ENCODE results near the gene EXT2.

EXT2 gene

GRCh38 chr11:44279483-44279882, 184.0 kb downstream of the EXT2 start:
- Histone ChIP-seq H3K27me3 (ENCODE audit: control insufficient read depth, low read length) (no peaks in the 10 kb centered on the region), H3F3A (ENCODE audit: control insufficient read depth, insufficient read depth) (no peaks in the 10 kb centered on the region), H3K9me2 (replicated peaks; ENCODE audit: control insufficient read depth, low read length) (no peaks in the 10 kb centered on the region), H4K20me1 (ENCODE audit: control insufficient read depth, insufficient read depth, low read depth, low read length) (no peaks in the 10 kb centered on the region), H3K79me2 (ENCODE audit: control insufficient read depth, low read length) (no peaks in the 10 kb centered on the region), H3K4me1 (ENCODE audit: control insufficient read depth, low read length) (no peaks in the 10 kb centered on the region), H3K27ac (ENCODE audit: low read depth, low read length) (no peak overlapping the region), H3K9me3 (ENCODE audit: control insufficient read depth, insufficient read depth, low read length) (no peaks in the 10 kb centered on the region), H3K36me3 (ENCODE audit: control insufficient read depth, low read length) (no peaks in the 10 kb centered on the region), H3K4me3 (ENCODE audit: low read length) (no peak overlapping the region), H3K4me2 (ENCODE audit: low read length) (no peak overlapping the region)
- TF ChIP-seq EZH2phosphoT487 (IDR thresholded peaks at IDR 0.05; ENCODE audit: borderline replicate concordance, low read length) (no peak), CTCF (IDR thresholded peaks at IDR 0.05; ENCODE audit: low read depth, low read length, poor library complexity, severe bottlenecking) (no peak)

- TF ChIP-seq CTCF (IDR thresholded peaks at IDR 0.05; ENCODE audit: low read depth, low read length, poor library complexity, severe bottlenecking) (no peak), EZH2phosphoT487 (IDR thresholded peaks at IDR 0.05; ENCODE audit: borderline replicate concordance, low read length) (no peak)
- Histone ChIP-seq H4K20me1 (ENCODE audit: control insufficient read depth, insufficient read depth, low read depth, low read length) (no peaks in the 10 kb centered on the region), H3K27ac (ENCODE audit: low read depth, low read length) (no peak overlapping the region), H3K9me2 (replicated peaks; ENCODE audit: control insufficient read depth, low read length) (no peaks in the 10 kb centered on the region), H3K4me3 (ENCODE audit: low read length) (no peak overlapping the region), H3K4me2 (ENCODE audit: low read length) (no peak overlapping the region), H3K36me3 (ENCODE audit: control insufficient read depth, low read length) (no peaks in the 10 kb centered on the region), H3K27me3 (ENCODE audit: control insufficient read depth, low read length) (no peaks in the 10 kb centered on the region), H3F3A (ENCODE audit: control insufficient read depth, insufficient read depth) (no peaks in the 10 kb centered on the region), H3K79me2 (ENCODE audit: control insufficient read depth, low read length) (no peaks in the 10 kb centered on the region), H3K4me1 (ENCODE audit: control insufficient read depth, low read length) (no peaks in the 10 kb centered on the region), H3K9me3 (ENCODE audit: control insufficient read depth, insufficient read depth, low read length) (no peaks in the 10 kb centered on the region)
Measured at GRCh38 chr11:44280257-44280656, 184.8 kb downstream of the EXT2 start.

GRCh38 chr11:44281151-44281550, 185.7 kb downstream of the EXT2 start:
- H3K9me2 ChIP-seq (replicated peaks; ENCODE audit: control insufficient read depth, low read length), result no peaks in the 10 kb centered on the region
- no peaks in the 10 kb centered on the region for H3F3A ChIP-seq (ENCODE audit: control insufficient read depth, insufficient read depth)
- no peaks in the 10 kb centered on the region for H3K27me3 ChIP-seq (ENCODE audit: control insufficient read depth, low read length)
- no peak overlapping the region for H3K4me2 ChIP-seq (ENCODE audit: low read length)
- TF ChIP-seq CTCF (IDR thresholded peaks at IDR 0.05; ENCODE audit: low read depth, low read length, poor library complexity, severe bottlenecking), result no peak
- TF ChIP-seq EZH2phosphoT487 (IDR thresholded peaks at IDR 0.05; ENCODE audit: borderline replicate concordance, low read length), result no peak
- H3K4me3 ChIP-seq (ENCODE audit: low read length), result no peak overlapping the region
- H3K4me1 ChIP-seq (ENCODE audit: control insufficient read depth, low read length), result no peaks in the 10 kb centered on the region
- H3K27ac ChIP-seq (ENCODE audit: low read depth, low read length), result no peak overlapping the region
- no peaks in the 10 kb centered on the region for H4K20me1 ChIP-seq (ENCODE audit: control insufficient read depth, insufficient read depth, low read depth, low read length)
- no peaks in the 10 kb centered on the region for H3K36me3 ChIP-seq (ENCODE audit: control insufficient read depth, low read length)
- H3K79me2 ChIP-seq (ENCODE audit: control insufficient read depth, low read length), result no peaks in the 10 kb centered on the region
- no peaks in the 10 kb centered on the region for H3K9me3 ChIP-seq (ENCODE audit: control insufficient read depth, insufficient read depth, low read length)

DNA sequence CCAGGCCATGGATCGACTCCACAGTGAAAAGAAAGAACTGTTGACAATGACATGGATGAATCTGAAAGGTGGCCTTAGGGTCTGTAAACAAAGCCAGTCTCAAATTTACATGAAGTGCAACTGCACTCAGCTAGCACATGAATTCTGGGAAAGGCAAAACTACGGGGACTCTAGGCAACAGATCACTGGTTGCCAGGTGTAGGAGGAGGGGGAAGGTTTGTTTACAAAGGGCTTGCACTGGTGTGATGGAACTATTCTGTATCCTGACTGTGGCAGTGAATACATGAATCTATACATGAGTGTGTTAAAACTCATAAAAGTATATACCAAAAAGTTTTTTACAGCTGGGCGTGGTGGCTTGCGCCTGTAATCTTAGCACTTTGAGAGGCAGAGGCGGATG, 187.1 kb downstream of the EXT2 start:
- no peak for TF ChIP-seq EZH2phosphoT487 (IDR thresholded peaks at IDR 0.05; ENCODE audit: borderline replicate concordance, low read length)
- TF ChIP-seq CTCF (IDR thresholded peaks at IDR 0.05; ENCODE audit: low read depth, low read length, poor library complexity, severe bottlenecking), result no peak
- no peaks in the 10 kb centered on the region for H3K9me2 ChIP-seq (replicated peaks; ENCODE audit: control insufficient read depth, low read length)
- no peaks in the 10 kb centered on the region for H3K36me3 ChIP-seq (ENCODE audit: control insufficient read depth, low read length)
- no peak overlapping the region for H3K4me2 ChIP-seq (ENCODE audit: low read length)
- H3K4me3 ChIP-seq (ENCODE audit: low read length), result no peak overlapping the region
- no peaks in the 10 kb centered on the region for H3K27me3 ChIP-seq (ENCODE audit: control insufficient read depth, low read length)
- no peaks in the 10 kb centered on the region for H3K4me1 ChIP-seq (ENCODE audit: control insufficient read depth, low read length)
- H3F3A ChIP-seq (ENCODE audit: control insufficient read depth, insufficient read depth), result no peaks in the 10 kb centered on the region
- H4K20me1 ChIP-seq (ENCODE audit: control insufficient read depth, insufficient read depth, low read depth, low read length), result no peaks in the 10 kb centered on the region
- no peak overlapping the region for H3K27ac ChIP-seq (ENCODE audit: low read depth, low read length)
- no peaks in the 10 kb centered on the region for H3K9me3 ChIP-seq (ENCODE audit: control insufficient read depth, insufficient read depth, low read length)
- no peaks in the 10 kb centered on the region for H3K79me2 ChIP-seq (ENCODE audit: control insufficient read depth, low read length)

Measured in DOHH2 (cell line).